PC-9 (cell line): Measurements from ENCODE around the gene METTL17.

Experiments
- CTCF ChIP-seq: fragments of 200-600 bp; sonication (generic); conservative IDR thresholded peaks from 2 replicates; pipeline ENCODE4 v1.6.1; 2017; ENCODE audit warnings: mixed run types, antibody characterized with exemption, mild to moderate bottlenecking, moderate library complexity
- EZH2 ChIP-seq: fragments of 200-600 bp; sonication (generic); IDR thresholded peaks from 2 replicates; pipeline ENCODE4 v1.8.0; 2017; ENCODE audit warnings: antibody characterized with exemption, low read depth

DNA sequence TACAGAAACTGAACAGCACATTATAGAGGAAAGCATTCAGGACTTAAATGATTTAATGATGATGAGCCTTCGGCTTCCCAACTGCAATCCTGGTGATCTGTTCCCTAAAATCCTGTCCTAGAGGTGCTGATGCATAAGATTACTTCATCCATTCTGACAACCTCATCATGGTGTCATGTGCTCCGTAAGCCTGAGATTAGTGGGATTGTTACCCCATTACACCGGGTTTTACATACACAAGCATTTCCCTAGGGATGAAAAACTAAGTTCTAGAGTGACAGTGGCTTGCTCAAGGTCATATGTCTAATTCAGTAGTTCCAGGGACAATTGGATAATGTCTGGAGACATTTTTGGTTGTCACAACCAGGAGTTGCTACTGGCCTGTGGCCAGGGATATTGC lies 47.4 kb downstream of the METTL17 start:
- no peak for TF ChIP-seq EZH2
- TF ChIP-seq CTCF: no peak
